ENCODE measurements around the gene ORAI3.

ORAI3 gene

DNA sequence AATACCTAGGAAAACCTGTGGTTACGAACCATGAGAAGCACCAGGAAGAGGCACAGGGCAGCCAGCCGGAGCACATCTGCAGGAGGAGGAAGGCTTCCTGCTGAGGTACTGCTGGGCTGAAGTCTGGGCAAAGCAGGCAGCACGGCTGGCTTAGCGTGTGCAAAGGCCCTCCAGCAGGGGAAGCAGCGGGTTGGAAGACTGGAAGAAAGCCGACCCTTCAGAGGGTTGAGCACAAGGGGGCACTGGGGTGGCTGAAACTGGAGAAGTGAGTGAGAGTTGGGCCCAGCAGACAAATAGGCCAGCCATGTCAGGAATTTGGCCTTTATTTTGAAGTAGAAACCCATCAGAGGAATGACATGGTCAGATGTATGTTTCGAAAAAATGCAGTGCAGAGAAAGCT lies 24.0 kb downstream of the ORAI3 start:
- no peak for DNase-seq

DNA sequence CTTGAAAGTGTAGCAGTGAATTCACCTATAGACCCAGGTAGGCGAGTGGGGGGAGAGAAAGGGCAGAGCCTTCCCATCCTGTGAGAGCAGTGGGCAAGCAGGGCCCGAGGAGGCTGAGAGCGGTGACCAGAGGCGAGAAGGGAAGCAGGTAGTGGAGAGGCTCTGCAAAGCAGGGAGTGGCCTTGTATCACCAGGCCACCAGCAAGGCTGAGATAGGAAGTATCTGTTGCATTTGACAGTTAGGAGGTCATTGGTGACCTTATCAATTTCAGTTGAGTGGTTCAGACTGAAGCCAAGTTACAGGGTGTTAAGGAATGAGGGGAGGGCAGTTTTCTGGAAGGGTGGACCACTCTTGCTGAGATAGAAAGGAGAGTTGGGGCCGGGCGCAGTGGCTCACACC lies 25.5 kb downstream of the ORAI3 start:
- DNase-seq: no peak

- DNase-seq: no peak
Measured at GRCh38 chr16:30976486-30976885, 27.6 kb downstream of the ORAI3 start.

DNA sequence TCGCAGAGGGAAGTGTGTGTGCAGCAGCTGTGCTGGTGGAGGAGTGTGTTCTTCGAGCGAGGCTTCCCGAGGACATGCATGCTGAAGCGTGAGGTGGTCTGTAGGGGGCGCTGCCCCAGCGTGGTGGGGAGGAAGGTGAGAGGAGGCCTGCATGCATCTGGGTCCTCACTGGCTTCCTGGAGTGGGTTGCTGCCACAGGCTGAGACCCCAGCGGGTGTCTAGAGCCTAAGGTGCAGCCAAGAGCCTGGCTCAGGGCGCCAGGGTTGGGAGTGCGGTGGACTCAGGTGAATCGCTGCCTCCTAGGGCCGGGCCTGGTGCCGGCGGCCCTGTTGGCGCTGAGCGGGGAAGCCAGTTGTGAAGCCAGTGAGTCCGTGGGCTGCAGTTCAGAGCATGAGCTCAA lies 28.6 kb downstream of the ORAI3 start:
- no peak for DNase-seq

- DNase-seq: no peak
Measured at GRCh38 chr16:30979170-30980022, 30.5 kb downstream of the ORAI3 start.

- DNase-seq: no peak
Measured at GRCh38 chr16:30980023-30980371, 31.1 kb downstream of the ORAI3 start.

DNA sequence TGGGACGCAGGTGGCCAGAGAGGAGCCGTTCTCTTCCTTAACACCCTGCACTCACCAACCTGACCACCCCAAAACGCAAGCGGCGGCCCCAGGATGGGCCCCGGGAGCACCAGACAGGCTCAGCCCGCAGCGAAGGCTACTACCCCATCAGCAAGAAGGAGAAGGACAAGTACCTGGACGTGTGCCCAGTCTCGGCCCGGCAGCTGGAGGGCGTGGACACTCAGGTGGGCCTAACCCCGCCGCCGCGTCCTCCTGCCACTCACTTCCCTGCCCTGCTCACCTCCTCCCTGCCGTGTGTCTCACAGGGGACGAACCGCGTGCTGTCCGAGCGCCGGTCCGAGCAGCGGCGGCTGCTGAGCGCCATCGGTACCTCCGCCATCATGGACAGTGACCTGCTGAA lies 31.6 kb downstream of the ORAI3 start:
- DNase-seq: no peak

DNA sequence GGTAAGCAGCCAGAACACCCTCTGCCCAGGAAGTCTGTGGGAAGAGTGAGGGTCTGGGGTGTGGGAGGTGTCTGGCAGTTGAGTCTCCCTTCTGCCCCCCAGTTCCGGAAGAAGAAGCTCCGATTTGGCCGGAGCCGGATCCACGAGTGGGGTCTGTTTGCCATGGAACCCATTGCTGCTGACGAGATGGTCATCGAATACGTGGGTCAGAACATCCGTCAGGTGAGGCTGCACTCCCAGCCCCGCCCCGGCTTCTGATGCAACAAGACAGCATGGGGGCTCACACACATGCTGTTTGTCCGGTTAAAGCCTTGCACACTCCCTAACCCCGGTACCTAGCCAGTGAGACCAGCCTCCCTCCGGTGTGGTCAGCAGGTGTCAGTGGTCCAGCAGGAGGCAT lies 32.1 kb downstream of the ORAI3 start:
- no peak for DNase-seq

- no peak for DNase-seq
Measured at GRCh38 chr16:30982548-30983288, 33.9 kb downstream of the ORAI3 start.

DNA sequence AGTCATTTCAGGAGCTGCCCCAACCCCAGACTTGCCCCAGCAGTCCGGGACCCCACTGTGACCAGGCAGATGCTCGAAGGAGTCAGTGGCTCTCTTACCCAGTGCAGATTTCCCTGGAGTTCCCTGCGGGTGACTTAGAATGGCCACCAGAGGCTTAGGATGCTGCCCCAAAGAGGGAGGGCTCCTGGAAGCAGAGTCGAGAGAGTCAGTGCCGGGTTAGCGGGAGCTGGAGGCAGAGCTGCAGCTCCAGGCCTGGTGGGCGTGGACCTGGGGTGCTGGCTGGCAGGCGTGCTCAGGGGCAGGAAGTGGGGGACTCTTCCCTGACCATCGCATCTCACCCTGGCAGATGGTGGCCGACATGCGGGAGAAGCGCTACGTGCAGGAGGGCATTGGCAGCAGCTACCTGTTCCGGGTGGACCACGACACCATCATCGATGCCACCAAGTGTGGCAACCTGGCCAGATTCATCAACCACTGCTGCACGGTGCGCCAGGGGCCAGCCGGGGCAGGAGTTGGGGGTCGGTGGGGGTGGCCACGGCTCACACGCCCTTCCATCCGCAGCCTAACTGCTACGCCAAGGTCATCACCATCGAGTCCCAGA lies 34.5 kb downstream of the ORAI3 start:
- no peak for DNase-seq

- no peak for DNase-seq
Measured at GRCh38 chr16:30983898-30984610, 35.2 kb downstream of the ORAI3 start.

DNA sequence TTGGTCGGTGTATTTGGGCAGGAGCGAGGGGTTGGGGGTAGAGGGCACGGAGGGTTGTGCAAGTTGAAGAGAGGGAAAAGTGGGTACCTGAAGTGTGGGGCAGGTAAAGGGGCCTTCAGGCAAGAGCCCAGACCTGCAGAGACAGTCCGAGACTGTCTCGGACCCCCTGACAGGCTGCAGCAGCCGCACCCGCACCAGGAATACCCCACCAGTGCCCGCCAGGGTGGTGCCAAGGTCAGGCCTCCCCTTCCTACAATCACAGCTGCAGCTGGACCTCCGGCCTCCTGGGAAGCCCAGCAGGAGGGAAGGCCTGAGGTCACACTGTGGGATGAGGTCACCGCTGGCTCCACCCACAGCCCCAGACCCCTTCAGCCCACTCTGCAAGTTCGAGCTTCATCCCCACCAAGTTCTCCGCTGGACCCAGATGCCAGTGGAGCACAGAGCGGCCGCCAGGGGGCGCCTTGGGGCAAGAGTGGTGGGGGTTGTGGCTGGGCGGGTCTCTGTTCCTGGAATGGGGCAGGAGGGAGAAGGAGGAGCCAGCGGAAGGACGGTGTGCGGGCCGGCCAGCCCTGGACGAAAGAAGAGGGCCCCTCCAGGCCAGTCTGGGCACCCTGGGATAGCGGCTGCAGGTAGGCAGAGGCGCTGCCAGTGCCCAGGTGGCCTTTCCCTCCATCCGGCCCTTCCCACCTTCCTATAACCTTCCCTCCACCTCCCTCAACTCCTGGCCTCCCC lies 36.0 kb downstream of the ORAI3 start, which contains the start of gene HSD3B7:
Gene HSD3B7, plus strand, starts transcription at position 539 of the 732 bp plus-strand sequence. CDS start 452 bp downstream, outside the sequence.
- peak; percentile 69 for DNase-seq

- no peak for DNase-seq
Measured at GRCh38 chr16:30985401-30986128, 36.7 kb downstream of the ORAI3 start.

- DNase-seq: no peak
Measured at GRCh38 chr16:30986129-30986991, 37.5 kb downstream of the ORAI3 start.

GRCh38 chr16:30987581-30988190 lies 38.8 kb downstream of the ORAI3 start:
- no peak for DNase-seq

DNA sequence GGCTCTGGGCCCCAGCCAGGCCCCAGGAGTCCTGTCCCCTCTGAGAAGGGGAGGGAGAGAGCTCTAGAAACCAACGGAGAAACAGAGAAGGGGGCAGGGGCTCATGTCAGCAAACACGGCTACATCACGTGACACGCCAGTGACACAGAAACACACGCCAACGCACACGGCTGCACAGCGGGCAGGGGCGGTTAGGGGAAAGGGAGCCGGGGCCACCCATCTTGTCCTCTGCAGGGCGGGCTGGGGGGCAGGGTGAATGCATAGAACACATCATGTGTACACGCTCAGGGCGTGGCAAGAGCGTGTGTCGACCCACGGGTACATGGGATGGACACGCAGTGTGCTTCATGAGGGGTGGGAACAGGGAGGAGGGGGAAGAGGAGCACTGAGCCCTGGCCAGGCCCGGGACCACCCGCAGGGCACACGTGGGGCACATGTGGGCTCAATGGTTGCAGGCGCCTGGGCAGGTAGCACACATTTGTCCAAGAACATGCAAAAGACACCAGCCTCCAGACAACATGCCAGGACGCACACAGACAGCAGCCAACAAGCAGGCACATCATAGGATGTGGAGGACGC lies 40.7 kb downstream of the ORAI3 start:
- no peak for DNase-seq

DNA sequence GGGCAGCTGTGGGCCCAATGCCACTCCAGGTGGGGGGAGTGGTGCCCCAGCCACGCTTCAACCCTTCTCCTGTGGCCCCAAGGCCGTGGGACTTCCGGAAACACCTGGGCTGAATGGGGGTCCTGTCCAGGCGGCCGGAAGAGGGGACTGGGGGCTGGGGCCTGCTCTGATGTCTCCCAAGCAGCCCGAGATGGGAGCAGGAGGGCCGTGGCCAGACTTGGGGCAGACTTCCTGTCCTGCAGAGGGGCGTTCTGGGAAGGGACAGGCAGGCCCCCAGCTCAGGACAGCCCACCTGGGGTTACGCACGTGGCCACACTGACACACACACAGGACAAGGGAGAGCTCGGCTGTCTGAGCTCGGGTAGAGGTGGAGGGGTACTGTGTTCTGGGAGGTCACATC lies 41.2 kb downstream of the ORAI3 start:
- DNase-seq: no peak

DNA sequence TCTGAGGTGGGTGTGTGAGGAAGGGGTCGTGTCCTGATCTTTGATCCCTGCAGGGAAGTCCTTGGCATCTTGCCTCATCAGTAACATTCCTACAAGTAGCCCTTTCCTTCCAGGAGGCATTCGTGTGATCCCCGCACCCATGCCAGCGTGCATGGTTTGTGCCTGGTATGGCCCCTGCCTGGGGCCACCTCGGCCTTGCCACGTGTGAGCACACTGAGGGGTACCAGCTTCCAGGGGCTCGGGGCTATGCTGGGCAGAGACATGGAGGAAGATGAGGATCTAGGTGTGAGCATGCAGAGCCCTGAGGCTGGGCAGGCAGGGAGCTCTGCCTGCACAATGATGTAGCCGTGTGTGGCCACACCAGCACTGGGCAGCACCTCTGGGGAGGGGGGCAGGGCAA lies 42.2 kb downstream of the ORAI3 start:
- no peak for DNase-seq

DNA sequence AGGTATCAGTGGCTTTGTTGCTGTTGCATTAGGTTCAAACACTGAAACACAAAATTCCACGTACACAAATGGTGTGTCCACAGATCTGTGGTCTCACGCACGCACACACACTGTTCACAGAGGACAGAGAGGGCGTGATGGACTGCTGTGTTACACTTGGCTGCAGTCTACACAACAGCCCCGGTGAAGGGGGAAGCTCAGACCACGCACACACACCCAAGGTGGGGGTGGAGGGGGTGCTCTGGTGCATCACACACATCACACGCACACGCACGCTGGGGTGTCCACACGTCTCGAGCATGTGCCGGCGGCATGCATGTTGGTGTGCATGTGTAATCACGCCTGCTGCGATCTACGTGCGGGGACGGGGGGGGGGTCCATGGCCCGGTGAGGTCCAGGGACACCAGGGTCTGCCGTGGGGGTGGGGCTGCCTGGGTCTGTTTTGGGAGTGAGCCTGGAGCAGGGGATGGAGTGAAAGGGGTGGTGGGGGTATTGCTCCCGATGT lies 43.5 kb downstream of the ORAI3 start:
- no peak for DNase-seq
